ENCODE results near the gene TRIP12.

GRCh38 chr2:229761663-229762062 is 160.1 kb downstream of the TRIP12 start:
- no peak for TF ChIP-seq EZH2phosphoT487 (IDR thresholded peaks at IDR 0.05; ENCODE audit: low read length)
- TF ChIP-seq EZH2 (optimal IDR thresholded peaks at IDR 0.05; ENCODE audit: low read depth, low read length), result no peak

Measured in MM.1S (cell line).